Measurements from ENCODE around the gene CD8B.

Gene CD8B

DNA sequence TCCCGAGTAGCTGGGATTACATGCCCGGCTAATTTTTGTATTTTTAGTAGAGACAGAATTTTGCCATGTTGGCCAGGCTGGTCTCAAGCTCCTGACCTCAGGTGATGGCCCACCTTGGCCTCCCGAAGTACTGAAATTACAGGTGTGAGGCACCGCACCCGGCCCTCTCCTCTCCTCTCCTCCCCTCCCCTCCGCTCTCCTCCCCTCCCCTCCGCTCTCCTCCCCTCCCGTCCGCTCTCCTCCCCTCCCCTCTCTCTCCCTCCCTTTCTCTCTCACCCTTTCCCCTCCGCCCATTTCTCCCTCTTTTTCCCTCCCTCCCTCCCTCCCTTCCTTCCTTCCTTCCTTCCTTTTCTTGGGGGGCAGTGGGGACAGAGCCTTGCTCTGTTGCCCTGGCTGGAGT, 28.4 kb downstream of the CD8B start:
- DNase-seq, result no peak

DNA sequence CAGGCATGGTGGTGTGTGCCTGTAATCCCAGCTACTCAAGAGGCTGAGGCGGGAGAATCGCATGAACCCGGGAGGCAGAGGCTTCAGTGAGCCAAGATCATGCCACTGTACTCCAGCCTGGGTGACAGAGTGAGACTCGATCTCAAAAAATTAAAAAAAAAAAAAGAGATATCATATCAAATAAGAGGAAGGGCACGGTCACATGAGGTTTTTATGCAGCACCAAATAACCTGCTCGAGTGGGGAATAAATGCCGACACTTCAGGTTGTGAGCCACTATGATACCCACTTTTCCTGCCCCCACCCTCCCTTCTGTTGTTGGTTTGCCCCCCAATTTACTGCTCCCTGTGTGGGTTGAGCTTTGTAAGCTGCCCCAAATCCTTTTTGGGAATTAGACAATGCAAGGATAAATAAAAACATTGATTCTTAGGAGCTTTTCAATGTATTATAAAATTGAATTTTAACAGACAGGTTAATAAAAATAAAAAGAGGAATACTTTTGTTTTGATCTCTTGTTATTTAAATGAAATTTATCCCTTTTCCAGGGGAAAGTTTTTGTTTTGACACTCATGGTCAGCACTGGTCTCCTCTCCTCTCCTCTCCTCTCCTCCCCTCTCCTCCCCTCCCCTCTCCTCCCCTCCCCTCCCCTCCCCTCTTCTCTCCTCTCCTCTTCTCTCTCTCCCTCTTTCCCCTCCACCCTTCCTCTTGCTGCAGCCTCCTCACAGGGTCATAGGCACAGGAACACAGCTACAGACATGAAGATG, 29.2 kb downstream of the CD8B start:
- DNase-seq, result no peak

DNA sequence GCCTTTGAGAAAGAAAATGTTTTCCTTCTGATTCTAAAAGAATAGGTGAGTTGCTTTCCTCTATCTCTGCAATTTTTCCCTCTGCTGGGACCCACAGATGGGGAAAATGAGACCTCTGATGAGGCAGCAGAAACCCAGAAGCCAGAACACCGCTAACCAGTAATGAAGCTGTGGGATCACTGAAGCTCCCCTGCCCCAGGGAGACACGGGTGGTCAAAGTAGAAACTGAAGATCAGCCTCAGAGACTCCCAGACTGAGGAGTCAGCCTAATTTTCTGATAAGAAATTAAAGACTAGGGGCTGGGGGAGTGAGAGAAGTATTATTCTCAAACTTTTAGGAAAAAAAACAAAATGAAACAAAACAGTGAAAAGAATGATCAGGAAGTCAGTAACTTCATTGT, 30.1 kb downstream of the CD8B start:
- no peak for DNase-seq

DNA sequence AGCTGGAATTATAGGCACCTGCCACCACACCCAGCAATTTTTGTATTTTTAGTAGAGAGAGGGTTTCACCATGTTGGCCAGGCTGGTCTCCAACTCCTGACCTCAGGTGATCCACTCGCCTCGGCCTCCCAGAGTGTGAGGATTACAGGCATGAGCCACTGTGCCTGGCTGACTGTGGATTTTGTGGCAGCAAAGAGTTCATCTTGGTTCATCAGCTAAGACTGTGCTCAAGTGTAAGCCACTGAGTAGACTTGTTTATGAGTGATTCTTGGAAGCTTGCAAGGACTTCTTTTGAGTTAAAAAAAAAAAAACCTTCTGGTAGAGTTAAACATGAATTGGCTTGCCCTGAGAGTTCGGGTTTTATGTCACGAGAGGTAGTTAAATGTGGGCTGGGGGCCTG, 34.7 kb downstream of the CD8B start:
- DNase-seq, result no peak

DNA sequence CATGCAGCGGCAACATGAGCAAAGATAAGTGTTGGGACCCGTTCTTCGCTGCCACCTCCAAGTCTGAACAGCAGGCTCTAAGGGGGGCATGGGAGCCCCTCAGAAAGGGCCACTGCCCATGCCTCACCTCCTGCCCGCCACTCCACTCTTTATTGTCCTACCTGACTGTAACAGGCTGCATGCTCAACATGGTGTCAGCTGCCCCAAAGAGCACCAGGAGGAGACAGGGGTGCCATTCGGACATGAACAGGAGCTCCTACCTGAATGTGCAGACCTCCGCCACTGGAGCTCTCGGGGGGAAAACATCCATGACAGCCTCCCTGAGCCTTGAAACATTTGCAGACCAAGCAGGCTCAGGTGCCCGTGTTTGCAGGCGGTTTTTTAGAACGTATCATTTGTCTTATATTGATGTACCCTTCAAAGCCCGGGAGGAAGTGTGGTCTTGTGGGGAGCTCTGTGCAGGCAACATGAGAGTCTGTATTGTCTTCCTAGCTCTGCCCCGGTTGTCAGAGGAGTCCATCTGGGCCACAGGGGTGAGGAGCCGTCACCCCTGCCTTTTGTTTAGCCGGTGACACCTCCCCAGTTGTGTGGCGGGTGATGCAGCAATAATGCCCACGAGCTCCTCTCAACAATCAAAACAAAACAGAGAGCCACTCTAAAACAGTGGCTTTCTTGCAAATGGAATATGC, 35.8 kb downstream of the CD8B start:
- no peak for DNase-seq

DNA sequence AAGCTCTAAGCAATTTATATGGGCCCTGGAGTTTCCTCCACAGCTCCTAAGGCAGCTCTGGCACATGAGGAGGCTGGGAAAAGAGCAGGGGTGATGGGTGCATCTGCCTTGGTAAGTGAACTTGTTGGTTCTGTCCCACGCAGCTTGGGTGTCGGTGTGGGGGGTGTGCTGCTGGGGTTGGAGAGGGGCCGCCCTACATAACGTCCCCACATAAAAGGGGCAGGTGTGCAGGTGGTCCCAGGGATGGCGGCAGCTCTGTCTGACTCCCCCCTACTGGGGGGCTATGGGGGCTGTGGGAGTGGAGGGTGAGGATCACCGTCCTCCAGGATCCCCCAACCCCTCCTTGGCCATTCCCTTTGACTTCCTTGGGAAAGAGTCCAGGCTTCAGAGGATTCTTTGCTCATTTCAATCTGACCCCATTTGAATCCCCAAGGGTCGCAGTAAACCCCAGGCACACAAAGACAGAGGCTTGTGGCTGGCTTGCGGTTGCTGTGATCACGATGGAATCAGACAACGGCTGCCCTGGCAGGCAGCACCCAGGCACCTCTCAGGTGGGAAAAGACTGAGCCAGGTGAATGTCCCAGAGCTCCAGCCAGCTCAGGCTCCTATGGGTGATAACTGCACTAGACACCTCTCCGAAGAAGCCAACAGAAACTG, 36.5 kb downstream of the CD8B start:
- DNase-seq, result no peak

DNA sequence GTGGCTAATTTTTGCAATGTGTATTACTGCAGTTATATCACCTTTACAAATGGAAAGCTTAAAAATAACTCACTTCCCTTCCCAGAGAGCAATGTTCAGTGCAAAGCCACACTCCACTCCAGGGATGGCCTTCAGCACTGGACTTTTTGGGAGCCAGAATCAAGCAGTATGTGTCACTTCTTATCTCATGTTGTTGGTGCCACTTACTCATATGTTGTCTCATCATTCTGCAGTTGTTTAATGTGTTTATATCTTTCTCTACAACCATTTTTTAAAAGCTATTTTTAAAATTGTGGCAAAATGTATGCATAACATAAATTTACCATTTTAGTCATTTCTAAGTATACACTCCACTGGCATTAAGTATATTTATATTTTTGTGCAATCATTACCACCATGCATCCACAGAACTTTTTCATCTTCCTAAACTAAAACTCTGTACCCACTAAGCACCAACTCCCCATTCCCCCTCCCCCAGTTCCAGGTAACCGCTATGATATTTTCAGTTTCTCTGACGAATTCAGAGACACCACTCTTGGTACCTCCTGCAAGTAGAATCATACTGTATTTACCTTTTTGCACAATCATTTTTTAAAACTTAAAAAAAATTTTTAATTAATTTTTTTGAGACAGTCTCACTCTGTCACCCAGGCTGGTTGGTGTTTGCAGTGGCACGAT, 38.9 kb downstream of the CD8B start:
- no peak for DNase-seq

DNA sequence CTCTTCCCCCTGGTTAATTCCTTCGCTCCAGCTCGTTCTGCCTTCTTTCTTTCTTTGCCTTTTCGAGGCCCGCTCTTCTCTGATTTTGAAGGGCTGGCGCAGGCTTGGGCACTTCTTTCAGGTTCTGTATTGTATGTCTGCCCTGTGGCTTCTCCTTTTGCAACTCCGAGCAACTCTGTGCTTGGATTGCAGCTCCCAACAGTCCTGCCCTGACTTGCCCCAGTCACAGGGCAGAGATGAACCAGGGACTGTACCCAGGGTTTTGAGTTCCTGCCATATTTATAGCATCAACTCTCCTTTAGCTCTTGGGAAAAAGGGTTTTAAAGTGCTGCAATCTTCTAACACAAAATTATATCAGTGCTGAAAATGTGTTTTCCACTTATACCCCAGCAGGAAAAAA, 39.8 kb downstream of the CD8B start:
- DNase-seq, result no peak

DNA sequence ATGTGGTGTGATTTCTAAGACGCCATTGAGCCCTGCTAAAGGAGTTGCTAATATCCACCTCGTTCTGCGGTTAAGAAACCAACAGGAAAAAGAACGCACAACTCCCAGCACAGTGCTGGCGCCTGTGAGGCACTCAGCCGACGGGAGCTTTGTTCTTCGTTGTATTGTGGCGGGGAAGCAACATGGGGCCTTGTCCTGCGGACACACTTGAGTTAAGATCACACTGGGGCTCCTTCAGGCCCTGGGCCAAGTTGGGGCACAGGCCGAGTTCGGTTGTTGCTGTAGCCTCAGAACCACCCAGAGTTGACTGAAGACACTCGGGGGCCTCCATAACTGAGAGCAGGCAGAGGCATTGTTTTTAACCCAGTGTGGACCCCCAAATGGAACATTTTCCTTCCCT, 40.4 kb downstream of the CD8B start:
- no peak for DNase-seq

DNA sequence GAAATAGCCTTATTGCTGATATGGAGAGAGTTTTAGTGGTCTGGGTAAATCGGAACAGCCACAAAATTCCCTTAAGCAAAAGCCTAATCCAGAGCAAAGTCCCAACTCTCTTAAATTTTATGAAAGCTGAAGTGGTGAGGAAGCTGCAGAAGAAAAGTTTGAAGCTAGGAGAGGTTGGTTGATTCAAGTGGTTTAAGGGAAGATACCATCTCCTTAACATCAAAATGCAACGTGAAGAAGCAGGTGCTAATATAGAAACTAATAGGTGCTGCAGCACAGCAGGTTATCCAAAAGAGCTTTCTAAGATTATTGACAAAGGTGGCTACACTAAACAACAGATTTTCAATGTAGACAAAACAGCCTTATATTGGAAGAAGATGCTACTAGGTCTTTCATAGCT, 42.7 kb downstream of the CD8B start:
- no peak for DNase-seq

DNA sequence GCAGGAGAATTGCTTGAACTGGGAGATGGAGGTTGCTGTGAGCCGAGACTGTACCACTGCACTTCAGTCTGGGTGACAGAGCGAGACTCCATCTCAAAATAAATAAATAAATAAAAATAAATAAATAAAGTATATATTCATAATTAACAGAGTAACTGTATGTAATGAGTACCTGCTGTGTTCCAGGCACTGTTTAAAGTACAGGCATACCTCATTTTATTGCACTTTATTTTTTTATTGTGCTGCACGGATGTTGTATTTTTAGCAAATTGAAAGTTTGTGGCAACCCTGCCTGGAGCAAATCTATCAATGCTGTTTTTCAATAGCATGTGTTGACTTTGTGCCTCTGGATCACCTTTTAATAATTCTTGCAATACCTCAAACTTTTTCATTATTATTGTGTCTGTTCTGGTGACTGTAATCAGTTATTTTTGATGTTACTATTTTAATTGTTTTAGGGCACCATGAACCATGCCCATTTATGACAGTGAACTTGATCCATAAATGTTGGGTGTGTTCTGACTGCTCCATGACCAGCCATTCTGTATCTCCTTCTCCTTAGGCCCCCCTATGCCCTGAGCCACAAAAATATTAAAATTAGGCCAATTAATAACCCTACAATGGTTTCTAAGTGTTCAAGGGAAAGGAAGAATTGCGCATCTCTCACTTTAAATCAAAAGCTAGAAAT, 43.4 kb downstream of the CD8B start:
- no peak for DNase-seq

DNA sequence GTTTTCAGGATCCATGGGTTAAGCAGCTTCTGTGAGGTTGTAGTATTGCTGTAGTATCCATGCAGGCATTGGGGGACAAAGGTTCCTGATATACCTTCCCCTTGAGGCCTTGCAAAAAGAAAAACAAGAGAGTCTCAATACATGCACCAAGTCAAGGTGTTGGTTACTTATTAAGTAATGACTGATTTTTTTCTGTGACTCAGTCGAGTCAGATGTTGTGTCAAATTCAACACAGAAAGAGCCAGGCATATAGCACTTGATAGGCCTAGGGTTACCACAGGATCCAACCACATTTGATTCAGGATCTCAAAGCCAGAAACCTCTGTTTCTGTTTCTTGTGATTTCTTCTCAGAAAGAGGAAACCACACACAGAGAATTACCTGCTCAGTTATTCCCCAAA, 46.1 kb downstream of the CD8B start:
- DNase-seq, result no peak

DNA sequence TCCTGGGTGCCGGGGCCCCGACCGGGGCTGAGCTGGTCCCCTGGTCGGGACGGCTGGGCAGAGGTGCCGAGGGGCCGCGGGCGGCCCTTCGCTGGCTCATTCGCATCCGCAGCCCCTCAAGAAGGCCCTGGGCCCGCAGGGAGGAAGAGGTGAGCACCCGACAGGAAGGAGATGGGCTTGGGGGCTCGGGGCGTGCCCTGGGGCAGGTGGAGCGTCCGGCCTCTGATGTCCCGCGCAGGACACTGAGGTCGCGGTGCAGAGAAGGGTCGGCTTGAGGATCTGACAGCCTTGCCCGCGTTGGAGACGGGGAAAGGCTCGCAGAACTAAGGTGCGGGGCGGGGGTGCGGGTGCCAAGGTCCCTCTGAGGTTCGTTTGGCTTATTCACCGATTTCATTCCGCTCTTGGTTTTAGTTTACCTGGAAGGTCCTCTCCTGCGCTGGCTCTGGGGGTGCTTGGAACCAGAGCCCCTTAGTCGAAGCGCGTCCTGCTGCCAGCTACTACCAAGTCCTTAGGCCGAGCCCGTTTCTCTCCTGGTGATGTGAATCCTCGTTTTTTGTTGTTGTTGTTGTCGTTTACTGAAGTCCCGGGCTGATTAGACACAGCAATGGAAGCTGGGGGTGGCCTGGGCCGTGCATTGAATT, 52.1 kb downstream of the CD8B start:
- DNase-seq, result no peak

DNA sequence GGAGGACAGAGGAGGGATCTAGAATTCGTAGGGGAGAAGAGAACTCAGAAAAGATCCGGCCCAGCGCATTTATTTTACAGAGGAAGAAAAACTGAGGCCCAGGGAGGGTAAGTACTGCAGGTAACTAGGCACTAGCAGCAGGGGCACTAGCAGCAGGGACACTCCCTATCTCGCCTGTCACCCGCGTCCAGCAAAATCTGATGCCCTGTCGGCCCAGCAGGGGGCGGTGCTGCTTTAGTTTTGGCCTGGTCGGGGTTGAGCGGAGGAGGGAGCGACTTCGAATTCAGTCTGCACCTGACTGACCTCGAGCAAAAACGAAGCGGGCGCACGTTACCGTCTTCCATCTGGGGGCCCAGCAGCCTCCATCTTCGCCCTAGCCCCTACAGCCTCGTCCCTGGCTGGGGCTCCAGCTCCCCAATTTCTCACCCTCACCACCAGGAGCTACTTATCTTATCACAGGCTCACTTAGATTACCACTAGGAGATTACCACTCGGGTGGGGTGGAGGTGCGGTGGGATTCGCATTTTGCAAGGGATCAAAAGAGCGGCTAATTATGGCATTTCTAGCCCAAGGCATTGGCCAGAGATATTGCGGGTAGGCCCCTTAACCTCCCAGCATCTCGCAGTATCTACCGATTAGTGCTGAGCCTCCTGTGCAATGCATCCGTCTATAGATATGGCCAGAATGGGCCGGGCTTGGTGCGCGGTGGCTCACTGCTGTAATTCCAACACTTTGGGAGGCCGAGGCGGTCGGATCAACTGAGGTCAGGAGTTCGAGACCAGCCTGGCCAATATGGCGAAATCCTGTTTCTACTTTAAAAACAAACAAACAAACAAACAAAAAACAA, 53.1 kb downstream of the CD8B start:
- DNase-seq, result peak; percentile 84

DNA sequence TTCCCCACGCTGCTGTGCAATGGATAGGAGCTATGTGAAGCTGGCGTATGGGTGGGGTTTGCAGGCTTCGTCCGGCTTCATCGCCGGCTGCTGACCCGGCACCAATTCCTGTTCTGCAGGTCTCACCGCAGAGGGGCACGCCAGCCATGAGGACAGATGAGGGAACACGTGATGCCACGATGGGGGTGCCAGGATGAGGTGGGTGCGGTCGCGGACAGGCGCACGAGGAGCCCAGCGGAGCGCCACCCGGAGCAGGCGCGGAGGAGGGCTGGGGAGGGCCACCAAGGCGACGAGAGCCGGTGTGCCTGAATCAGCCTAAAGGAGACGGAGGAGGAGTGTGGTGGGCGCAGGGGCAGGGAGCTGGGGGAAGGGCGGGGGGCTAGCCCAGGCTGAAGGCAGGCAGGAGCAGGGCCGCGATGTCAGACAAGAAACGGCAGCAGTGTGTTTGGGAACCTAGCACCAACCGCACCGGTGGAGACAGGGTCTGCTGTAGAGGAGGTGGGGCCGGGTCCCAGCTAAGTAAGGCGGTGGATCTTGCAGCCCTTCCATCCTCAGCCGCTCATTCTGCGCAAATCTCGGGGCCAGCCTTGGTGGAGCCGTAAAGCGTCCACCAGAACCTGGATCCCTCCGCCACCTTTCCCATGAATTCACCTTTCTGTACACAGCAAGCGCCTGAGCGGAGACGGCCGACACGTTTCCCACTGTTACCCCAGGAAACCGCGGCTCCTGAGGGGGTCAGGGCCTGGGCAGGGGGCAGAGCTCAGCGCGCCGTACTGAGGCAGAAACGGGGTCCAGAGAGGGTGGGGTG, 54.0 kb downstream of the CD8B start:
- DNase-seq, result no peak

DNA sequence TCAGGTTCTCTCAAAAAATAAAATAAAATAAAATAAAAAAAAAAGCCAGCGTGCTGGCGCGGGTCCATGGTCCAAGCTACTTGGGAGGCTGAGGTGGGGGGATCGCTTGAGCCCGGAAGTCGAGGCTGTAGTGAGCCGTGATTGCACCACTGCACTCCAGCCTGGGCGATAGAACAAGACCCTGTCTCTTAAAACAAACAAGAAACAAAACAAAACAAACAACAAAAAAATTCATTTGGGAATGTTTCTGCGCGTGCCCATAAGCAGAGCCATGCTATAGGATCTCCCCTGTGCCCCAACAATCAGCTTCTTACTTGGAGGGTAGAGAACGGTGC, 54.6 kb downstream of the CD8B start:
- no peak for DNase-seq

DNA sequence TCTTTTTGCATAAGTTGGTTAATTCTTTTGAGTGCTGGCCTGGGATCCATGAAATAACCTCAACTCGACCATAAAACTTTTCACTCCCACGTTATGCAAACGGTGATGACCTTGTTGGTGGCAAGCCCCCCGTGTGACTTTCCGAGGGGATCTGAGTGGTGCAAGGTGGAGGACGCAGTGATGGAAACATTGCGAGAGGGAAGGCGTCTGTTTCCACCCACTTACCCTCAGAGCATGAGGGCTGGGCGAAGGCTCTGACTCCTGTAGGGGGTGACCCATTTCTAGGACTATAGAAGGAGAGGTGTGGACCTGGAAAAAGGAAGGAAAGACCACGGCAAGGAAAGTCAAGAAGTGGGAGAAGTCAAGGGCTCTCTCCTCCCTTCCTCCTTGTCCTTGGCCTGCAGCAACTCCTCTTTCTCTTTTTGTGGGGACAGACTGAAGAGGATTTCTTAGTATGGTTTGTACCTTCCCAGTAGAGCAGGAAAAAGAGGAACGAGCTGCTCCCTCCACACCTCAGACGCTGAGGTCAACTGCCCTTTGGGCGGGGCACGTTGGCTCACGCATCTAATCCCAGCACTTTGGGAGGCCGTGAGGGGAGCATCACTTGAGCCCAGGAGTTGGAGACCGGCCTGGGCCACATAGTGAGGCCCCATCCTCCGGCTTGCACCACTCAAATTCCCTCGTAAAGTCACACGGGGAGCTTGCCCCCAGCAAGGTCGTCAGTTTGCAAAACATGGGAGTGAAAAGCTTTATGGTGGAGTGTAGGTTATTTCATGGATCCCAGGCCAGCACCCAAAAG, 55.4 kb downstream of the CD8B start:
- no peak for DNase-seq

DNA sequence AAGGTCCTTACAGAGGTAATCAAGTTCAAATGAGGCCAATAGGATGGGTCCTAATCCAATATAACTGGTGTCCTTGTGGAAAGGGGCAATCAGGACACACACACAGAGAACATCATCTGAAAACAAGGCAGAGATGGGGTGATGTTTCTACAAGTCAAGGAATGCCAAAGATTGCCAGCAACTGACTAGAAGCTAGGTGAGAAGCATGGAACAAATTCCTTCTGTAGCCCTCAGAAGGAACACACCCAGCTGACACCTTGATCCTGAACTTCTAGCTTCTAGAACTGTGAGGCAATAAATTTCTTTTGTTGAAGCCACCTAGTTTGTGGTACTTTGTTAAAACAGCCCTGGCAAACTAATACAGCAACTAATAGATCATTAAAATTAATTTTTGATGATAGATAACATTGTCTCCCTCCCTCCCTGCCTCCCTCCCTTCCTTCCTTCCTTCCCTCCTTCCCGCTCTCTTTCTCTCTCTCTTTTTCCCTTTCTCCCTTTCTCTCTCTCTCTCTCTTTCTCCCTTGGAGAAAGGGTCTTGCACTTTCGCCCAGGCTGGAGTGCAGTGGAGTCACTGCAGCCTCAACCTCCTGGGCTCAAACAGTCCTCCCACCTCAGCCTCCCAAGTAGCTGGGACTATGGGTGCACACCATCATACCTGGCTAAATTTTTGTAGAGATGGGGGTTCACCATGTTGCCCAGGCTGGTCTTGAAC, 60.7 kb downstream of the CD8B start:
- no peak for DNase-seq

DNA sequence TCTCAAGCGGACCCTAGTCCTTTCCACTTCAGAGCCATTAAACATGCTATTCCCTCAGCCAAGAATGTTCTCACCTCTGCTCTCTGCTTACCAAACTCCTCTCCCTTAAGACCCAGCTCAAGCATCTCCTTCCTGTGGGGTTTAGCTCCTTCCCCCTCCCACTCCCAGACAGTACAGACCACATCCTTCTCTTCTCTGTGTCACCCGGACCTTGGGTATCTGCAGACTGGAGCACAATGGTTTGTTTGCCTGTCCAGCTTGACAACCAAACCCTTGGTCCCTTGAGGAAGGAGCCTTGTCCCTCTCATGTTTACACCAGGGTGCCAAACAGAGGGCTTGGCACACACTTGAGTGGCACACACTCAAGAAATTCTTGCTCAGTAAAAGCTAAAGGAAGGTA, 66.8 kb downstream of the CD8B start:
- DNase-seq, result no peak

All from stimulated activated naive CD4-positive, alpha-beta T cell treated with Interleukin-2 at 50 U/mL for 16 hours (primary cell).